ENCODE results near the gene CBR4.

CBR4 gene

GRCh38 chr4:169032883-169033645, 23.0 kb upstream of the CBR4 start:
- H3K27me3 ChIP-seq (ENCODE audit: control insufficient read depth, insufficient read depth, low read length, poor library complexity, severe bottlenecking): no peaks in the 10 kb centered on the region
- H3K27ac ChIP-seq (ENCODE audit: insufficient read depth, low read depth, low read length, poor library complexity, severe bottlenecking): no peak overlapping the region
- no peaks in the 10 kb centered on the region for H3K9me3 ChIP-seq (ENCODE audit: control insufficient read depth, low read length)

GRCh38 chr4:169032194-169032593, 22.1 kb upstream of the CBR4 start:
- Histone ChIP-seq H3K4me1 (ENCODE audit: control insufficient read depth, insufficient read depth, low read length) (peaks cover 7% of the 10 kb centered on the region), H3K36me3 (ENCODE audit: control insufficient read depth, insufficient read depth, low read length) (no peaks in the 10 kb centered on the region), H3K27ac (ENCODE audit: insufficient read depth, low read depth, low read length, poor library complexity, severe bottlenecking) (no peak overlapping the region), H3K4me3 (ENCODE audit: insufficient read depth, low read depth, low read length) (no peak overlapping the region), H3K27me3 (ENCODE audit: control insufficient read depth, insufficient read depth, low read length, poor library complexity, severe bottlenecking) (no peaks in the 10 kb centered on the region), H3K9me3 (ENCODE audit: control insufficient read depth, low read length) (no peaks in the 10 kb centered on the region)

More at GRCh38 chr4:169032883-169033645, 23.0 kb upstream of the CBR4 start:
- Histone ChIP-seq H3K4me1 (ENCODE audit: control insufficient read depth, insufficient read depth, low read length) (peaks cover 7% of the 10 kb centered on the region), H3K4me3 (ENCODE audit: insufficient read depth, low read depth, low read length) (no peak overlapping the region), H3K36me3 (ENCODE audit: control insufficient read depth, insufficient read depth, low read length) (no peaks in the 10 kb centered on the region)
- 91 to 94% methylated on average over 5 of the region's 5 CpGs for WGBS, 2 experiments

- Histone ChIP-seq H3K27ac (ENCODE audit: insufficient read depth, low read depth, low read length, poor library complexity, severe bottlenecking) (no peak overlapping the region), H3K9me3 (ENCODE audit: control insufficient read depth, low read length) (no peaks in the 10 kb centered on the region), H3K4me3 (ENCODE audit: insufficient read depth, low read depth, low read length) (no peak overlapping the region), H3K36me3 (ENCODE audit: control insufficient read depth, insufficient read depth, low read length) (no peaks in the 10 kb centered on the region), H3K27me3 (ENCODE audit: control insufficient read depth, insufficient read depth, low read length, poor library complexity, severe bottlenecking) (no peaks in the 10 kb centered on the region), H3K4me1 (ENCODE audit: control insufficient read depth, insufficient read depth, low read length) (peaks cover 7% of the 10 kb centered on the region)
- 89% methylated on average over 15 of the region's 15 CpGs for WGBS, 2 experiments
Measured at GRCh38 chr4:169031392-169031791, 21.3 kb upstream of the CBR4 start.

- Histone ChIP-seq H3K36me3 (ENCODE audit: control insufficient read depth, insufficient read depth, low read length) (no peaks in the 10 kb centered on the region), H3K9me3 (ENCODE audit: control insufficient read depth, low read length) (no peaks in the 10 kb centered on the region), H3K4me1 (ENCODE audit: control insufficient read depth, insufficient read depth, low read length) (peaks cover 7% of the 10 kb centered on the region), H3K4me3 (ENCODE audit: insufficient read depth, low read depth, low read length) (no peak overlapping the region), H3K27ac (ENCODE audit: insufficient read depth, low read depth, low read length, poor library complexity, severe bottlenecking) (no peak overlapping the region), H3K27me3 (ENCODE audit: control insufficient read depth, insufficient read depth, low read length, poor library complexity, severe bottlenecking) (no peaks in the 10 kb centered on the region)
- WGBS, 2 experiments: 83 to 86% methylated on average over 6 of the region's 6 CpGs
Measured at GRCh38 chr4:169030562-169030982, 20.5 kb upstream of the CBR4 start.

- H3K27ac ChIP-seq (ENCODE audit: insufficient read depth, low read depth, low read length, poor library complexity, severe bottlenecking): no peak overlapping the region
- no peaks in the 10 kb centered on the region for H3K9me3 ChIP-seq (ENCODE audit: control insufficient read depth, low read length)
- peaks cover 7% of the 10 kb centered on the region for H3K4me1 ChIP-seq (ENCODE audit: control insufficient read depth, insufficient read depth, low read length)
- H3K36me3 ChIP-seq (ENCODE audit: control insufficient read depth, insufficient read depth, low read length): no peaks in the 10 kb centered on the region
- 87 to 88% methylated on average over 3 to 4 of the region's 4 CpGs for WGBS, 2 experiments
- H3K4me3 ChIP-seq (ENCODE audit: insufficient read depth, low read depth, low read length): no peak overlapping the region
- H3K27me3 ChIP-seq (ENCODE audit: control insufficient read depth, insufficient read depth, low read length, poor library complexity, severe bottlenecking): no peaks in the 10 kb centered on the region
Measured at GRCh38 chr4:169029947-169030346, 19.9 kb upstream of the CBR4 start.

- Histone ChIP-seq H3K36me3 (ENCODE audit: control insufficient read depth, insufficient read depth, low read length) (no peaks in the 10 kb centered on the region), H3K27ac (ENCODE audit: insufficient read depth, low read depth, low read length, poor library complexity, severe bottlenecking) (no peak overlapping the region)
Measured at GRCh38 chr4:169027663-169028062, 17.6 kb upstream of the CBR4 start.

GRCh38 chr4:169025184-169025583, 15.1 kb upstream of the CBR4 start:
- 96 to 100% methylated on average over 1 of the region's 1 CpG for WGBS, 2 experiments
- Histone ChIP-seq H3K9me3 (ENCODE audit: control insufficient read depth, low read length) (no peaks in the 10 kb centered on the region), H3K27me3 (ENCODE audit: control insufficient read depth, insufficient read depth, low read length, poor library complexity, severe bottlenecking) (no peaks in the 10 kb centered on the region), H3K27ac (ENCODE audit: insufficient read depth, low read depth, low read length, poor library complexity, severe bottlenecking) (no peak overlapping the region), H3K36me3 (ENCODE audit: control insufficient read depth, insufficient read depth, low read length) (no peaks in the 10 kb centered on the region), H3K4me1 (ENCODE audit: control insufficient read depth, insufficient read depth, low read length) (no peaks in the 10 kb centered on the region), H3K4me3 (ENCODE audit: insufficient read depth, low read depth, low read length) (no peak overlapping the region)

More at GRCh38 chr4:169027663-169028062, 17.6 kb upstream of the CBR4 start:
- Histone ChIP-seq H3K4me1 (ENCODE audit: control insufficient read depth, insufficient read depth, low read length) (peaks cover 7% of the 10 kb centered on the region), H3K9me3 (ENCODE audit: control insufficient read depth, low read length) (no peaks in the 10 kb centered on the region), H3K27me3 (ENCODE audit: control insufficient read depth, insufficient read depth, low read length, poor library complexity, severe bottlenecking) (no peaks in the 10 kb centered on the region), H3K4me3 (ENCODE audit: insufficient read depth, low read depth, low read length) (no peak overlapping the region)
- WGBS, 2 experiments: 94 to 98% methylated on average over 3 of the region's 3 CpGs

- WGBS, 2 experiments: 93 to 100% methylated on average over 1 of the region's 2 CpGs
- H3K4me1 ChIP-seq (ENCODE audit: control insufficient read depth, insufficient read depth, low read length): no peaks in the 10 kb centered on the region
- H3K27ac ChIP-seq (ENCODE audit: insufficient read depth, low read depth, low read length, poor library complexity, severe bottlenecking): no peak overlapping the region
- no peak overlapping the region for H3K4me3 ChIP-seq (ENCODE audit: insufficient read depth, low read depth, low read length)
- H3K36me3 ChIP-seq (ENCODE audit: control insufficient read depth, insufficient read depth, low read length): no peaks in the 10 kb centered on the region
- no peaks in the 10 kb centered on the region for H3K9me3 ChIP-seq (ENCODE audit: control insufficient read depth, low read length)
- H3K27me3 ChIP-seq (ENCODE audit: control insufficient read depth, insufficient read depth, low read length, poor library complexity, severe bottlenecking): no peaks in the 10 kb centered on the region
Measured at GRCh38 chr4:169024762-169025161, 14.7 kb upstream of the CBR4 start.

- 100% methylated on average over 1 of the region's 1 CpG; no CpG with 5 or more reads in 1 of the 2 experiments for WGBS, 2 experiments
- Histone ChIP-seq H3K4me3 (ENCODE audit: insufficient read depth, low read depth, low read length) (no peak overlapping the region), H3K4me1 (ENCODE audit: control insufficient read depth, insufficient read depth, low read length) (peaks cover 9% of the 10 kb centered on the region), H3K27ac (ENCODE audit: insufficient read depth, low read depth, low read length, poor library complexity, severe bottlenecking) (no peak overlapping the region), H3K27me3 (ENCODE audit: control insufficient read depth, insufficient read depth, low read length, poor library complexity, severe bottlenecking) (no peaks in the 10 kb centered on the region), H3K36me3 (ENCODE audit: control insufficient read depth, insufficient read depth, low read length) (no peaks in the 10 kb centered on the region), H3K9me3 (ENCODE audit: control insufficient read depth, low read length) (no peaks in the 10 kb centered on the region)
Measured at GRCh38 chr4:169018406-169018805, 8.4 kb upstream of the CBR4 start.

- Histone ChIP-seq H3K36me3 (ENCODE audit: control insufficient read depth, insufficient read depth, low read length) (no peaks in the 10 kb centered on the region), H3K27me3 (ENCODE audit: control insufficient read depth, insufficient read depth, low read length, poor library complexity, severe bottlenecking) (no peaks in the 10 kb centered on the region), H3K9me3 (ENCODE audit: control insufficient read depth, low read length) (no peaks in the 10 kb centered on the region), H3K27ac (ENCODE audit: insufficient read depth, low read depth, low read length, poor library complexity, severe bottlenecking) (no peak overlapping the region), H3K4me1 (ENCODE audit: control insufficient read depth, insufficient read depth, low read length) (peaks cover 9% of the 10 kb centered on the region), H3K4me3 (ENCODE audit: insufficient read depth, low read depth, low read length) (no peak overlapping the region)
- WGBS, 2 experiments: 30 to 36% methylated on average over 5 of the region's 5 CpGs
Measured at GRCh38 chr4:169017971-169018370, 7.9 kb upstream of the CBR4 start.

All from ectodermal cell (in vitro differentiated cells).